Endodermal cell (in vitro differentiated cells): ENCODE data around the gene FAM241B. TPM values are rescaled to one million over a fixed set of nuclear protein-coding genes. Genes with fewer than 3 reads are reported as not detected.

Experiments used
- DNase-seq: peaks from one replicate; pipeline ENCODE4 v3.0.0-alpha.2; 2017
- H3K27ac ChIP-seq: 2 replicates; pipeline ENCODE4 v1.5.1; 2013; ENCODE audit warnings: mild to moderate bottlenecking, low read depth, low read length, moderate library complexity
- H3K27me3 ChIP-seq: 2 replicates; pipeline ENCODE4 v1.6.1; 2013; ENCODE audit warnings: mild to moderate bottlenecking, low read length, moderate library complexity; ENCODE audit not compliant: insufficient read depth, control insufficient read depth, poor library complexity, severe bottlenecking
- H3K36me3 ChIP-seq: 2 replicates; pipeline ENCODE4 v1.7.0; 2013; ENCODE audit warnings: mild to moderate bottlenecking, low read length, moderate library complexity; ENCODE audit not compliant: control insufficient read depth, insufficient read depth
- H3K4me1 ChIP-seq: one replicate; pipeline ENCODE4 v1.7.0; 2013; ENCODE audit warnings: low read length; ENCODE audit not compliant: control insufficient read depth, insufficient read depth
- H3K4me3 ChIP-seq: 2 replicates; pipeline ENCODE4 v1.5.1; 2013; ENCODE audit warnings: mild to moderate bottlenecking, low read length, moderate library complexity
- H3K9ac ChIP-seq: 2 replicates; pipeline ENCODE4 v1.6.1; 2013; ENCODE audit warnings: mild to moderate bottlenecking, low read length, moderate library complexity; ENCODE audit not compliant: poor library complexity, severe bottlenecking; ENCODE audit errors: extremely low read depth
- H3K9me3 ChIP-seq: 2 replicates; pipeline ENCODE4 v1.6.1; 2013; ENCODE audit warnings: mild to moderate bottlenecking, low read length, moderate library complexity; ENCODE audit not compliant: control insufficient read depth
- H3K27ac Mint-ChIP-seq: 2 replicates; pipeline ENCODE4 v1.8.0; 2020; ENCODE audit warnings: mixed read lengths
- H3K27me3 Mint-ChIP-seq: 2 replicates; pipeline ENCODE4 v1.8.0; 2021; ENCODE audit warnings: mild to moderate bottlenecking, mixed read lengths; ENCODE audit not compliant: insufficient read depth
- H3K36me3 Mint-ChIP-seq: 2 replicates; pipeline ENCODE4 v1.8.0; 2020; ENCODE audit warnings: low read depth, mixed read lengths
- H3K4me1 Mint-ChIP-seq: 2 replicates; pipeline ENCODE4 v1.8.0; 2020; ENCODE audit warnings: mixed read lengths
- H3K4me3 Mint-ChIP-seq: 2 replicates; pipeline ENCODE4 v1.8.0; 2020; ENCODE audit warnings: mild to moderate bottlenecking, moderate library complexity, mixed read lengths
- H3K9me3 Mint-ChIP-seq: 2 replicates; pipeline ENCODE4 v1.8.0; 2020; ENCODE audit warnings: mild to moderate bottlenecking, mixed read lengths
- CTCF ChIP-seq: fragments of 200-600 bp; sonication (generic); conservative IDR thresholded peaks from 2 replicates; pipeline ENCODE4 v1.5.0; 2021; ENCODE audit warnings: antibody characterized with exemption, mild to moderate bottlenecking
- WGBS, 2 experiments: methylation state at CpG; one replicate each; pipeline versions ENCODE4 v1.1.5 to v1.1.7; 2013; ENCODE audit warnings: missing lambda C conversion rate in 2 of 2, mixed read lengths in 1 of 2; ENCODE audit not compliant: insufficient coverage in 1 of 2, insufficient read length in 1 of 2; 5-methylcytosine and 5-hydroxymethylcytosine counted together
- total RNA-seq, 2 donors: library from RNA; stranded (reverse); fragmentation: NEBNext Ultra II Directional in 1 of 2; extraction: Animal tissue kit (Norgen Biotek cat#: 25700) in 1 of 2; gene quantifications; 2 replicates in 1 of 2; 3 replicates in 1 of 2; pipeline ENCODE4 v1.2.1, GENCODE V29; 2021

The FAM241B gene
- total RNA-seq, 2 donors from 2014 or later, result 27.1 to 42.0 TPM

GRCh38 chr10:69665474-69666320 lies 35.6 kb downstream of the FAM241B start:
- Histone ChIP-seq H3K27ac (no peak overlapping the region), H3K9ac (no peak overlapping the region), H3K36me3 (no peaks in the 10 kb centered on the region), H3K4me3 (no peak overlapping the region), H3K27me3 (peaks cover 7% of the 10 kb centered on the region), H3K4me1 (no peaks in the 10 kb centered on the region), H3K9me3 (no peaks in the 10 kb centered on the region)
- peak; percentile 26 for TF ChIP-seq CTCF
- H3K27me3 Mint-ChIP-seq, result peaks cover 28% of the 10 kb centered on the region
- no peak overlapping the region for H3K4me3 Mint-ChIP-seq
- H3K36me3 Mint-ChIP-seq, result no peaks in the 10 kb centered on the region
- DNase-seq, result no peak
- H3K4me1 Mint-ChIP-seq, result peaks cover 4% of the 10 kb centered on the region
- H3K27ac Mint-ChIP-seq, result no peak overlapping the region
- H3K9me3 Mint-ChIP-seq, result no peaks in the 10 kb centered on the region
- WGBS, 2 experiments, result 87 to 91% methylated on average over 11 to 17 of the region's 17 CpGs

DNA sequence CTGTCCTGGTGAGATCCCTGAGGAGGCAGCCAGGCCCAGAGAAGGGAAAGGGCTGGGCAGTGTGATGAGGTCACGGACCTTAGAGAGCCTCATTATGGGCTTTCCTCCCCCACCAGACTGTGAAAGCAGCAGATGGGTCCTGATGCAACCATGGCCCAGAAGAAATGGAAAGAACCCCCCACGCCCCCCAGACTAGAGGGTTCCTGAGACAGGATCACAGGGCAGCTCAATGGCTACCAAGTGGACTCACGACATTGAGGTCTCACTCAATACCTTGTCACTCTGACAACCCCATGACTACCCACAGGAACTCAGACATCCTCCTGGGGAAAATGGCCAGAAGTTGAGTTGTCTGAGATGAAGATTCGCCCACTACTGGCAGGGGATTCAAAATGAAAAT lies 36.7 kb downstream of the FAM241B start:
- H3K27me3 Mint-ChIP-seq, result peaks cover 32% of the 10 kb centered on the region
- no peak overlapping the region for H3K4me3 Mint-ChIP-seq
- H3K9me3 Mint-ChIP-seq, result no peaks in the 10 kb centered on the region
- H3K36me3 Mint-ChIP-seq, result no peaks in the 10 kb centered on the region
- Histone ChIP-seq H3K36me3 (no peaks in the 10 kb centered on the region), H3K9me3 (no peaks in the 10 kb centered on the region), H3K9ac (no peak overlapping the region), H3K27ac (no peak overlapping the region), H3K4me3 (no peak overlapping the region), H3K27me3 (peaks cover 7% of the 10 kb centered on the region), H3K4me1 (no peaks in the 10 kb centered on the region)
- peaks cover 4% of the 10 kb centered on the region for H3K4me1 Mint-ChIP-seq
- TF ChIP-seq CTCF, result no peak
- DNase-seq, result no peak
- 92 to 100% methylated on average over 1 to 4 of the region's 4 CpGs for WGBS, 2 experiments
- no peak overlapping the region for H3K27ac Mint-ChIP-seq

DNA sequence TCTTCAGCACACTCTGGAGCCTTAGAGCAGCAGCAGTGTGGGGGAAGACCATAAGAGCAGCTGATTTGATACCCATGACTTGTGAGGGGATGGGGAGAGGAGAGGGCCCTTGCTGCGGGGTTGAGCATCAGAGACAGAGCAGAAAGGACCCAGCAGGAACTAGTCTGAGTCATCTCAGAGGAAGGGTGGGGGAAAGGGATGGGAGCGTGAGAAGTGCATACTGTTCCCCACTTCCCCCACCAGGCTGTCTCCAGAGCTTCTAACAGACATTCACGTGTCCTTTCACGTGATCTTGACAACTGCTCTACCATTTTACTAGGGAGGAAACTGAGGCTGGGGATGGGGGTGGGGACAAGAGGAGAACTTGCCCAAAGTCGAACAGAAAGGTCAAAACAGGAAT lies 38.7 kb downstream of the FAM241B start:
- Mint-ChIP-seq H3K36me3 (no peaks in the 10 kb centered on the region), H3K4me3 (no peak overlapping the region), H3K4me1 (no peaks in the 10 kb centered on the region), H3K27me3 (peaks cover 44% of the 10 kb centered on the region), H3K27ac (no peak overlapping the region), H3K9me3 (no peaks in the 10 kb centered on the region)
- Histone ChIP-seq H3K36me3 (no peaks in the 10 kb centered on the region), H3K4me1 (no peaks in the 10 kb centered on the region), H3K27me3 (peaks cover 7% of the 10 kb centered on the region), H3K27ac (no peak overlapping the region), H3K9me3 (no peaks in the 10 kb centered on the region), H3K4me3 (no peak overlapping the region), H3K9ac (no peak overlapping the region)
- WGBS, 2 experiments, result 84 to 92% methylated on average over 2 to 4 of the region's 5 CpGs
- DNase-seq, result no peak
- TF ChIP-seq CTCF, result no peak
